Type B pancreatic cell (in vitro differentiated cells): ENCODE measurements around the gene CRYZL1. TPM values are rescaled to one million over a fixed set of nuclear protein-coding genes. Genes with fewer than 3 reads are reported as not detected.
"Not testable (repeated sequence)": the region's sequence is repeated elsewhere in the genome, so short reads cannot be mapped to it uniquely, and the experiment has no call there.

Experiments
- DNase-seq: peaks from one replicate; pipeline ENCODE4 v3.0.0; 2021; ENCODE audit warnings: mixed read lengths; ENCODE audit not compliant: unreplicated experiment; ENCODE audit errors: extremely low spot score
- H3K27ac Mint-ChIP-seq: 2 replicates; pipeline ENCODE4 v1.8.0; 2021; ENCODE audit warnings: mild to moderate bottlenecking, mixed read lengths
- H3K27me3 Mint-ChIP-seq: 2 replicates; pipeline ENCODE4 v1.8.0; 2021; ENCODE audit warnings: mixed read lengths
- H3K36me3 Mint-ChIP-seq: 2 replicates; pipeline ENCODE4 v1.8.0; 2021; ENCODE audit warnings: mixed read lengths
- H3K4me1 Mint-ChIP-seq: one replicate; pipeline ENCODE4 v1.8.0; 2021; ENCODE audit warnings: mixed read lengths; ENCODE audit not compliant: unreplicated experiment
- H3K4me3 Mint-ChIP-seq: 2 replicates; pipeline ENCODE4 v1.8.0; 2021; ENCODE audit warnings: mild to moderate bottlenecking, mixed read lengths
- H3K9me3 Mint-ChIP-seq: 2 replicates; pipeline ENCODE4 v1.8.0; 2021; ENCODE audit warnings: mixed read lengths
- CTCF ChIP-seq: fragments of 200-600 bp; sonication (generic); conservative IDR thresholded peaks from 2 replicates; pipeline ENCODE4 v1.5.0; 2021; ENCODE audit warnings: antibody characterized with exemption, mild to moderate bottlenecking
- total RNA-seq: library from RNA; stranded (reverse); gene quantifications from 2 replicates; pipeline ENCODE4 v1.2.1, GENCODE V29; 2021; ENCODE audit warnings: low replicate concordance

Gene CRYZL1
- total RNA-seq, 1 donor from 2014 or later, result 50.4 TPM

GRCh38 chr21:33578959-33579542, 62.5 kb downstream of the CRYZL1 start:
- peak overlapping the region; percentile 57 for H3K27ac Mint-ChIP-seq
- DNase-seq, result no peak
- H3K4me3 Mint-ChIP-seq, result no peak overlapping the region
- H3K36me3 Mint-ChIP-seq, result peaks cover 10% of the 10 kb centered on the region
- no peak for TF ChIP-seq CTCF
- H3K27me3 Mint-ChIP-seq, result no peaks in the 10 kb centered on the region
- H3K9me3 Mint-ChIP-seq, result no peaks in the 10 kb centered on the region
- no peaks in the 10 kb centered on the region for H3K4me1 Mint-ChIP-seq

- no peak overlapping the region for H3K27ac Mint-ChIP-seq
- H3K36me3 Mint-ChIP-seq, result peaks cover 15% of the 10 kb centered on the region
- no peak overlapping the region for H3K4me3 Mint-ChIP-seq
- no peaks in the 10 kb centered on the region for H3K4me1 Mint-ChIP-seq
- TF ChIP-seq CTCF, result no peak
- no peaks in the 10 kb centered on the region for H3K9me3 Mint-ChIP-seq
- no peaks in the 10 kb centered on the region for H3K27me3 Mint-ChIP-seq
- DNase-seq, result no peak
These were observed 63.3 kb downstream of the CRYZL1 start for GRCh38 chr21:33578214-33578613.

GRCh38 chr21:33576741-33577141, 64.8 kb downstream of the CRYZL1 start:
- not testable (repeated sequence) for H3K4me1 Mint-ChIP-seq, H3K27me3 Mint-ChIP-seq, DNase-seq, H3K4me3 Mint-ChIP-seq, H3K9me3 Mint-ChIP-seq
- Mint-ChIP-seq H3K36me3 (peaks cover 21% of the 10 kb centered on the region), H3K27ac (peak overlapping the region; percentile 53)

DNA sequence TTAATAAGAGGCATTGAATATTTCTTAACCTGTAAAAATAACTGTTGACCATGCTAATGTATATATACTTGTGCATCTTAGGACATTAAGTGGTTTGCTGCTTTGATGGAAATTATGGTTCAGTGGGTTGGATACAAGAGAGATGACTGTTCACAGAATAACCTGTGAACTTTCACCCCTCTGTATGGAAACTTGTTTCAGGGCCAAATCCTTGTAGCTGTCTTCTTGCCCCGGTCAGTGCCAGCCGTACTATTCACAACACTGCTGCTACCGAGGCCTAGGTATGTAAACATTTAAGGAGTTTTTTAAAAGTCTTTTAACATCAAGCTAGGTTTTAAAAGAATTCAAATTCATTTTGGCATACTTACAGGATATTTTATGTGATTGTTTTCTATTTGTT, 69.2 kb downstream of the CRYZL1 start:
- no peaks in the 10 kb centered on the region for H3K9me3 Mint-ChIP-seq
- DNase-seq, result no peak
- H3K27me3 Mint-ChIP-seq, result no peaks in the 10 kb centered on the region
- TF ChIP-seq CTCF, result no peak
- H3K4me3 Mint-ChIP-seq, result no peak overlapping the region
- H3K4me1 Mint-ChIP-seq, result no peaks in the 10 kb centered on the region
- peaks cover 25% of the 10 kb centered on the region for H3K36me3 Mint-ChIP-seq
- H3K27ac Mint-ChIP-seq, result no peak overlapping the region

- Mint-ChIP-seq H3K4me1 (no peaks in the 10 kb centered on the region), H3K36me3 (peaks cover 21% of the 10 kb centered on the region), H3K4me3 (no peak overlapping the region), H3K27ac (no peak overlapping the region), H3K27me3 (no peaks in the 10 kb centered on the region), H3K9me3 (no peaks in the 10 kb centered on the region)
- no peak for TF ChIP-seq CTCF
- no peak for DNase-seq
These were observed 71.5 kb downstream of the CRYZL1 start for GRCh38 chr21:33569991-33570390.

GRCh38 chr21:33568448-33568847, 73.1 kb downstream of the CRYZL1 start:
- Mint-ChIP-seq H3K4me1 (no peaks in the 10 kb centered on the region), H3K36me3 (peaks cover 23% of the 10 kb centered on the region), H3K27me3 (no peaks in the 10 kb centered on the region), H3K27ac (no peak overlapping the region), H3K9me3 (no peaks in the 10 kb centered on the region), H3K4me3 (no peak overlapping the region)
- TF ChIP-seq CTCF, result no peak
- no peak for DNase-seq
